GM23338 (cell line): ENCODE data around the gene TNS4. TPM values are rescaled to one million over a fixed set of nuclear protein-coding genes. Genes with fewer than 3 reads are reported as not detected.

ENCODE experiments used
- ATAC-seq: fragments of 200-7000 bp; cut with Tn5 transposase; 3 replicates; pipeline ENCODE4 v1.9.1; 2020
- DNase-seq: peaks from one replicate; pipeline ENCODE4 v3.0.0-alpha.2; 2015; ENCODE audit warnings: low spot score
- H2AFZ ChIP-seq: fragments of 200-600 bp; sonication (generic); 2 replicates; pipeline ENCODE4 v1.8.0; 2016; ENCODE audit warnings: antibody characterized with exemption, mild to moderate bottlenecking, moderate library complexity
- H3F3A ChIP-seq: fragments of 200-600 bp; sonication (generic); replicated peaks from 2 replicates; pipeline ENCODE4 v1.8.0; 2017; ENCODE audit warnings: antibody characterized with exemption, mixed run types, low read depth
- H3K27ac ChIP-seq: fragments of 200-600 bp; sonication (generic); 2 replicates; pipeline ENCODE4 v1.6.1; 2016; ENCODE audit warnings: low read depth
- H3K27me3 ChIP-seq: fragments of 200-600 bp; sonication (generic); 2 replicates; pipeline ENCODE4 v1.8.0; 2016; ENCODE audit warnings: mild to moderate bottlenecking, mixed run types, moderate library complexity; ENCODE audit not compliant: insufficient read depth
- H3K36me3 ChIP-seq: fragments of 200-600 bp; sonication (generic); 2 replicates; pipeline ENCODE4 v1.8.0; 2016; ENCODE audit warnings: mild to moderate bottlenecking; ENCODE audit not compliant: insufficient read depth
- H3K4me1 ChIP-seq: fragments of 200-600 bp; sonication (generic); 2 replicates; pipeline ENCODE4 v1.8.0; 2016; ENCODE audit warnings: mild to moderate bottlenecking, moderate library complexity; ENCODE audit not compliant: insufficient read depth
- H3K4me2 ChIP-seq: fragments of 200-600 bp; sonication (generic); 2 replicates; pipeline ENCODE4 v1.7.1; 2017; ENCODE audit warnings: mixed run types
- H3K4me3 ChIP-seq: fragments of 200-600 bp; sonication (generic); 2 replicates; pipeline ENCODE4 v1.6.1; 2016; ENCODE audit warnings: mixed run types
- H3K79me2 ChIP-seq: fragments of 200-600 bp; sonication (generic); replicated peaks from 2 replicates; pipeline ENCODE4 v1.8.0; 2017; ENCODE audit warnings: mild to moderate bottlenecking; ENCODE audit not compliant: insufficient read depth
- H3K9me2 ChIP-seq: fragments of 200-600 bp; sonication (generic); 2 replicates; pipeline ENCODE4 v1.8.0; 2017; ENCODE audit not compliant: insufficient read depth
- H4K20me1 ChIP-seq: fragments of 200-600 bp; sonication (generic); replicated peaks from 2 replicates; pipeline ENCODE4 v1.8.0; 2017; ENCODE audit warnings: mild to moderate bottlenecking; ENCODE audit not compliant: insufficient read depth
- H3K27ac Mint-ChIP-seq: 2 replicates; pipeline ENCODE4 v1.8.0; 2020; ENCODE audit warnings: inconsistent platforms, mild to moderate bottlenecking, moderate library complexity, mixed read lengths
- H3K27me3 Mint-ChIP-seq: 3 replicates; pipeline ENCODE4 v1.8.0; 2022; ENCODE audit warnings: low read depth, mild to moderate bottlenecking, moderate library complexity, mixed read lengths, inconsistent platforms; ENCODE audit not compliant: insufficient read depth, poor library complexity
- H3K36me3 Mint-ChIP-seq: 3 replicates; pipeline ENCODE4 v1.8.0; 2021; ENCODE audit warnings: low read depth, mild to moderate bottlenecking, inconsistent platforms, moderate library complexity, mixed read lengths
- H3K4me1 Mint-ChIP-seq: 3 replicates; pipeline ENCODE4 v1.8.0; 2020; ENCODE audit warnings: mild to moderate bottlenecking, inconsistent platforms, mixed read lengths
- H3K4me3 Mint-ChIP-seq: 3 replicates; pipeline ENCODE4 v1.8.0; 2021; ENCODE audit warnings: moderate library complexity, mild to moderate bottlenecking, inconsistent platforms, mixed read lengths
- H3K9me3 Mint-ChIP-seq: 3 replicates; pipeline ENCODE4 v1.8.0; 2020; ENCODE audit warnings: moderate library complexity, mild to moderate bottlenecking, inconsistent platforms, mixed read lengths
- CREB1 ChIP-seq: fragments of 250-450 bp; sonication (Bioruptor Pico); IDR thresholded peaks from 2 replicates; pipeline ENCODE4 v1.5.0; 2020; ENCODE audit warnings: low read depth, mild to moderate bottlenecking, moderate library complexity
- CTCF ChIP-seq, 2 experiments: fragments of 200-600 bp in 1 of 2; sonication (generic) in 1 of 2; conservative IDR thresholded peaks; 2 replicates each; pipeline versions ENCODE4 v1.5.1 to v1.6.1; 2016 to 2017; ENCODE audit warnings: antibody characterized with exemption in 2 of 2, low read depth in 2 of 2, mild to moderate bottlenecking in 2 of 2, moderate library complexity in 1 of 2
- ETS1 ChIP-seq: IDR thresholded peaks from 2 replicates; pipeline ENCODE4 v1.6.1; 2016; ENCODE audit warnings: antibody characterized with exemption
- EZH2 ChIP-seq: fragments of 200-600 bp; sonication (generic); IDR thresholded peaks from one replicate; pipeline ENCODE4 v1.8.0; 2017; ENCODE audit warnings: antibody characterized with exemption, mild to moderate bottlenecking, low read depth; ENCODE audit not compliant: unreplicated experiment
- NANOG ChIP-seq: IDR thresholded peaks from 2 replicates; pipeline ENCODE4 v1.6.1; 2016; ENCODE audit warnings: antibody characterized with exemption, borderline replicate concordance
- POLR2AphosphoS5 ChIP-seq: IDR thresholded peaks from 2 replicates; pipeline ENCODE4 v1.6.1; 2016; ENCODE audit warnings: antibody characterized with exemption, low read depth
- REST ChIP-seq: IDR thresholded peaks from one replicate; pipeline ENCODE4 v1.6.1; 2018; ENCODE audit warnings: antibody characterized with exemption; ENCODE audit not compliant: unreplicated experiment
- STAT1 ChIP-seq: IDR thresholded peaks from one replicate; pipeline ENCODE4 v1.6.1; 2016; ENCODE audit warnings: antibody characterized with exemption; ENCODE audit not compliant: unreplicated experiment
- ZNF114 ChIP-seq: fragments of 250-450 bp; sonication (Bioruptor Pico); IDR thresholded peaks from 2 replicates; pipeline ENCODE4 v1.5.0; 2020; ENCODE audit warnings: mild to moderate bottlenecking, moderate library complexity
- ZNF331 ChIP-seq: fragments of 250-450 bp; sonication (Bioruptor Pico); IDR thresholded peaks from 2 replicates; pipeline ENCODE4 v1.5.0; 2020; ENCODE audit warnings: low read depth, mild to moderate bottlenecking, moderate library complexity
- polyA plus RNA-seq: library from polyadenylated mRNA; unstranded; fragments of >200 nt; fragmentation: Nextera tagmentation; extraction: Ambion mirVana; gene quantifications from 2 replicates; pipeline ENCODE4 v1.2.1, GENCODE V29; 2016
- total RNA-seq: library from RNA; depleted of rRNA; stranded (reverse); fragments of >200 nt; shearing (Covaris generic); gene quantifications from 2 replicates; pipeline ENCODE4 v1.2.3, GENCODE V29; 2014

Gene TNS4
- total and polyA plus RNA-seq, 2 experiments from 2014 or later, result 0.31 to 4.9 TPM

GRCh38 chr17:40471846-40472732 is 29.3 kb downstream of the TNS4 start:
- Mint-ChIP-seq H3K27ac (no peak overlapping the region), H3K4me3 (no peak overlapping the region), H3K4me1 (peaks cover 21% of the 10 kb centered on the region), H3K27me3 (peaks cover 24% of the 10 kb centered on the region), H3K36me3 (peaks cover 19% of the 10 kb centered on the region), H3K9me3 (peaks cover 26% of the 10 kb centered on the region)
- TF ChIP-seq REST, result no peak
- no peak for TF ChIP-seq CTCF (conservative IDR thresholded peaks at IDR 0.05; ENCODE audit: low read depth in 2 of 2)
- TF ChIP-seq CREB1 (CRISPR knock-in tag), result no peak
- no peak for TF ChIP-seq ZNF114
- TF ChIP-seq EZH2, result no peak
- no peak for TF ChIP-seq NANOG
- TF ChIP-seq ETS1, result no peak
- TF ChIP-seq POLR2AphosphoS5, result no peak
- no peak for TF ChIP-seq ZNF331 (CRISPR knock-in tag)
- TF ChIP-seq STAT1, result no peak
- H3K9me2 ChIP-seq, result no peaks in the 10 kb centered on the region
- H3F3A ChIP-seq, result no peaks in the 10 kb centered on the region
- no peaks in the 10 kb centered on the region for H3K27me3 ChIP-seq
- no peaks in the 10 kb centered on the region for H3K79me2 ChIP-seq
- no peak overlapping the region for H3K4me2 ChIP-seq
- no peaks in the 10 kb centered on the region for H4K20me1 ChIP-seq
- no peak overlapping the region for H2AFZ ChIP-seq
- ATAC-seq (no peak), DNase-seq (no peak)
- H3K4me1 ChIP-seq, result peaks cover 15% of the 10 kb centered on the region
- no peaks in the 10 kb centered on the region for H3K36me3 ChIP-seq
- H3K4me3 ChIP-seq, result no peak overlapping the region
- H3K27ac ChIP-seq, result no peak overlapping the region
